AG10803 (cell line): ENCODE data around the gene LAMA2.
"Not testable (repeated sequence)": the region's sequence is repeated elsewhere in the genome, so short reads cannot be mapped to it uniquely, and the experiment has no call there.

Experiments
- DNase-seq: peaks from one replicate; pipeline ENCODE4 v3.0.0; 2010; ENCODE audit warnings: low read depth
- H3K4me3 ChIP-seq: 2 replicates; pipeline ENCODE4 v1.5.1; 2011; ENCODE audit warnings: mild to moderate bottlenecking, low read length, control low read depth
- TF ChIP-seq, protein P1 (sequence below): conservative IDR thresholded peaks from 2 replicates; pipeline ENCODE4 v1.5.1; 2011; ENCODE audit warnings: mild to moderate bottlenecking, low read length, control low read depth, inconsistent platforms

LAMA2 gene

DNA sequence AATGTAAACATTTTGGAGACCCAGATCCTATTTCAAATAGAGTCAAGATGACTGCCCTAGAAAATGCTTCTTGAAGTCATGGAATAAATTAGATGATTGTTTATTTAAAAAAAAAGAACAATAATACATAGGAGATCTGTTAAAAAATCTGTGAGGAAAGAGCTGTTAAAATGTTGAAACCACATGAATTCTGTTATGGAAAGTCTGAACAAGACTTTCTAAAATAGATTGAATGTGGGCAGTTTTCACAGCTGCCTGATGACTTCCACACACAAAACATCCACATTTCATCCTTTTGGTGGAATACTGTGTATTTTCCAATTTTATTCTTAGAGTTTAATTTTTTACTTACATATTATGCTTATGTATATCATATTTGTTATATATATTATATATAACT lies 186.1 kb downstream of the LAMA2 start:
- peak; percentile 8 for DNase-seq
- no peak overlapping the region for H3K4me3 ChIP-seq
- TF ChIP-seq, protein P1, sequence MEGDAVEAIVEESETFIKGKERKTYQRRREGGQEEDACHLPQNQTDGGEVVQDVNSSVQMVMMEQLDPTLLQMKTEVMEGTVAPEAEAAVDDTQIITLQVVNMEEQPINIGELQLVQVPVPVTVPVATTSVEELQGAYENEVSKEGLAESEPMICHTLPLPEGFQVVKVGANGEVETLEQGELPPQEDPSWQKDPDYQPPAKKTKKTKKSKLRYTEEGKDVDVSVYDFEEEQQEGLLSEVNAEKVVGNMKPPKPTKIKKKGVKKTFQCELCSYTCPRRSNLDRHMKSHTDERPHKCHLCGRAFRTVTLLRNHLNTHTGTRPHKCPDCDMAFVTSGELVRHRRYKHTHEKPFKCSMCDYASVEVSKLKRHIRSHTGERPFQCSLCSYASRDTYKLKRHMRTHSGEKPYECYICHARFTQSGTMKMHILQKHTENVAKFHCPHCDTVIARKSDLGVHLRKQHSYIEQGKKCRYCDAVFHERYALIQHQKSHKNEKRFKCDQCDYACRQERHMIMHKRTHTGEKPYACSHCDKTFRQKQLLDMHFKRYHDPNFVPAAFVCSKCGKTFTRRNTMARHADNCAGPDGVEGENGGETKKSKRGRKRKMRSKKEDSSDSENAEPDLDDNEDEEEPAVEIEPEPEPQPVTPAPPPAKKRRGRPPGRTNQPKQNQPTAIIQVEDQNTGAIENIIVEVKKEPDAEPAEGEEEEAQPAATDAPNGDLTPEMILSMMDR: no peak

DNA sequence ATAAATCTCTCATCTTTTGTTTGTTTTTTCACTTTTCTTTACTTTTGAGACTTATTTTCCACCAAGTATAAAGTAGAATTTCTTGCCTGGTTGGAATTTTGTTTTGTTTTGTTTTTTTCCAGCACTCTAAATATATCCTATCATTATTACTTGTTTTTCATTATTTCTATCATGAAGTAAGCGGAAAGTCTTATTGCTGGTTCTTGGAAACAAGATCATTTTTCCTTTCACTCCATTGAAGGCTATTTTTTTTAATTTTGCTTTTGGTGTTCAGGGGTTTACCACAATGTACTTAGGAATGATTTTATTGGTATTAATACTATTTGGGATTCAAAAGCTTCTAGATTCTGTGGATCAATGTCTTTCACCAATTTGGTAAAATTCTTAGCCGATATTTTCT lies 190.1 kb downstream of the LAMA2 start:
- TF ChIP-seq, protein P1: no peak
- no peak for DNase-seq

DNA sequence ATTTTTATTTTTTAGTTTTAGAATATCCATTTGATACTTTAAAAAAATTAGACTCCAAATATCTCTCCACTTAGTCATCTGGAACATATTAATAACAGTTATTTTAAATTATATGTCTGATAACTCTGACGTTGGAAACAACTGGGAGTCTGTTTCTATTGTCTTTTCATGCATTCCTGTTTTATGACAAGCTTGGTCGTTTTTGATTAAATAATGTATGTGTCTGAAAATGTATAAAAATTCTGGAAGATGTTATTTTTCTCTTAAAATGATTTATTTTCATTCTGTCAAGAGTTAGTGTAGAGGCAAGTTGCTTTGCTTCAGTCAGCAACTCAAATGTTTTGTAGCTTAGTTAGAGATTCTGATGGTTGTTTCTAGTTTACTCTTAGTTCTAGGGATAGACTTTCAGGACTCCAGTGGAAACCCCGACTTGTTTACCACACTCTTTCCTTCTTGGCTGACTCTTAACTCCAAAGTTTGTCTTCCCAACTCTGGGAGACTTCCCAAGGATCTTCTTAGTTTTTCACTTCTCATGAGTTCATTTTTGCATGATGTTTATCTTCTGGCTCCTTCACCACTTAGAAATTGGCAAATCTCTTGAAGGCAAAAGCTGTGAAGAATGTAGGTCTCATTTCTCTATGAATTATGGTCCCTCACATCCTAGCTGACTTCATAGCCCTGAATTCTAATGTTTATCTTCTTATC lies 190.9 kb downstream of the LAMA2 start:
- TF ChIP-seq, protein P1: no peak
- DNase-seq: peak; percentile 48
- no peak overlapping the region for H3K4me3 ChIP-seq

More for the DNA sequence above, 190.1 kb downstream of the LAMA2 start:
- H3K4me3 ChIP-seq: no peak overlapping the region

DNA sequence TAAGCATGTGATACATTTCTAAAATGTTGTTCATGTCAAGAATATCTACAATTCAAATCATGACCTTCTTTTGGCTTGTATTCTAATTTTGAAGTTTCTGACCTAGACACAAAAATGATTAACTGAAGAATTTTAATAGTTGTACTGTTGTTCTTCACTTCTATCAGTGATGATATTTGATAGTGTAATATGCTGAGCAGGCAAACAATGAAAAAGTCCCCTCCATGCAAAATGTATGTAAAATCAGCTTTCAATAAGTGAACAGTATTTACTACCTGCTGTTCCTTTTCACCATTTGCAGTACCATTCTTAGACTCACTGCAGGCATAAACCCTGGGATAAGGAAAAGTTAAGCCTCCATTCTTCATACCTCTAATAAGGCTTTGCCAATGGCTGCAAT lies 201.5 kb downstream of the LAMA2 start:
- H3K4me3 ChIP-seq: no peak overlapping the region
- no peak for DNase-seq
- TF ChIP-seq, protein P1: no peak

DNA sequence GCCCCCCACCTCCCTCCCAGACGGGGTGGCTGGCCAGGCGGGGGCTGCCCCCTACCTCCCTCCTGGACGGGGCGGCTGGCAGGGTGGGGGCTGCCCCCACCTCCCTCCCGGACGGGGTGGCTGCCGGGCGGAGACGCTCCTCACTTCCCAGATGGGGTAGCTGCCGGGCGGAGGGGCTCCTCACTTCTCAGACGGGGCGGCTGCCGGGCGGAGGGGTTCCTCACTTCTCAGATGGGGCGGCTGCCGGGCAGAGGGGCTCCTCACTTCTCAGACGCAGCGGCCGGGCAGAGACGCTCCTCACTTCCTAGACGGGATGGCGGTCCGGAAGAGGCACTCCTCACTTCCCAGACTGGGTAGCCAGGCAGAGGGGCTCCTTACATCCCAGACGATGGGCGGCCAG lies 205.5 kb downstream of the LAMA2 start:
- not testable (repeated sequence) for DNase-seq, H3K4me3 ChIP-seq

DNA sequence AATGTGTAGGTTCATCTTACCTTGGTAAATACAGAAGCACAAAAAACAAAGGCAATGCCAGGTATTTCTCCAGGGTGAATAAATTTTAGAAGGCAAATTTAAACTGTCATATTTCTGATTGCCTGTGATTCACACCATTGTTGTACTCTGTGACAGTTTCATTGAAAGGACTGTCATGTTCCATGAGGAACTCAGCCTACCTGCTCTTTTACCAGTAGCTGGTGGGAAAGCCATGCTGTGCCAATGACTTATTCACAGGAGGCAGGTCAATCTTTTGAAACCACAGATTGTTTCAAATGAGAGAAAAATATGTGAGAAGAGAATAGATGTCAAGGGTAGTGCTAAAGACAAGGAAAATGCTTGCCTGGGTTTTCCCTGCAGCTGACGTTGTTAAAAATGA lies 206.4 kb downstream of the LAMA2 start:
- TF ChIP-seq, protein P1: no peak
- no peak overlapping the region for H3K4me3 ChIP-seq
- no peak for DNase-seq

DNA sequence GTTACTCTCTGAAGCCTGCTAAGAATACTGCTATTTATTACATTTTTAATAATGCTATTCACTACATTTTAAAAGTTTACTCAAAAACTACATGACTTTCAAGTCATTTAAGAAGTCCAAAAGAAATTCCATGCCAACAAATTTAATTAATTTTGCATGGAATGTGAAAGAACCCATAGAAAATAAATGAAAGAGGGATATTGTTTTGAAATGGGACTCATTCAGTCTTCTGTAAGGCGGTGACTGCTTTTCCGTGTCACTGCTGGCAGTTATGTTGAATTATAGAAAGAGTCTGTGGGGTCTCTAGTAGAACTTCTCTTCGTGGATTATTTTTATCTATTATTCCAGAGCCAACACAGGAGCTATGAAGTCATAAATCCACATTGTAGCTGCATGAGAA lies 211.2 kb downstream of the LAMA2 start:
- no peak for DNase-seq
- H3K4me3 ChIP-seq: no peak overlapping the region
- TF ChIP-seq, protein P1: no peak
